Uterus (tissue), 2 donors: ENCODE data around the gene KDM1A.

Experiments used
- CTCF ChIP-seq, 4 experiments: fragments of 200-600 bp in 2 of 4; fragments of 450-650 bp in 2 of 4; sonication (generic) in 2 of 4; IDR thresholded peaks; one replicate each; pipeline ENCODE4 v1.5.1; 2016 to 2019; ENCODE audit warnings: antibody characterized with exemption in 4 of 4, mild to moderate bottlenecking in 2 of 4, moderate library complexity in 1 of 4
- POLR2A ChIP-seq, 2 donors: fragments of 450-650 bp; IDR thresholded peaks; one replicate each; pipeline ENCODE4 v1.6.1; 2016; ENCODE audit warnings: antibody characterized with exemption in 2 of 2, mild to moderate bottlenecking in 1 of 2, moderate library complexity in 1 of 2

DNA sequence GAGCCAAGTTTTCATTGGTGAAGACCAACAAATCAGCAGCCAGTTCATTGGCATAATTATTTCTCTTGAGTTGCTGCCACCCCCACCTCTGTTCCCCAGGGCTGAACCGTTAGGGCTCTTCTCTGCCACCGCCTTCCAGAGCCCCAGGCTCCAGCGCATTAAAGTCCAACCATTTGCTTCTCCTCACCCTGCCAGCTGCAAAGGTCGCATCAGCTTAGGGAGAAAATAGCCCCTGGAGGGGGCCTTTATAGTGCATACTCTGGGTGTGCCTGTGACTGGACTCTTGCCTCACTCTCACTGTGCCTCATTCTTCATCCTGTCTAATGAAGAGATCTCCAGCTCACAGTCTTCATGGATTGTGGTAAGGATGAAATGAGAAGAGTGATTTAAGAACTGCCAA, 50.4 kb downstream of the KDM1A start:
- TF ChIP-seq POLR2A (IDR thresholded peaks at IDR 0.05) (no peak), CTCF (IDR thresholded peaks at IDR 0.05) (no peak)
